KMS-11 (cell line): Measurements from ENCODE around the gene AKT3.

ENCODE experiments used
- H2AFZ ChIP-seq: fragments of 200-600 bp; sonication (generic); 2 replicates; pipeline ENCODE4 v1.6.1; 2016; ENCODE audit warnings: antibody characterized with exemption, mixed run types, low read depth
- H3K27ac ChIP-seq: fragments of 200-600 bp; sonication (generic); 2 replicates; pipeline ENCODE4 v1.6.1; 2016; ENCODE audit warnings: mild to moderate bottlenecking, mixed run types
- H3K27me3 ChIP-seq: fragments of 200-600 bp; sonication (generic); 2 replicates; pipeline ENCODE4 v1.6.1; 2017; ENCODE audit warnings: mild to moderate bottlenecking, low read depth, mixed run types, moderate library complexity; ENCODE audit not compliant: insufficient read depth
- H3K36me3 ChIP-seq: fragments of 200-600 bp; sonication (generic); 2 replicates; pipeline ENCODE4 v1.6.1; 2017; ENCODE audit warnings: mild to moderate bottlenecking, mixed run types; ENCODE audit not compliant: insufficient read depth
- H3K4me1 ChIP-seq: fragments of 200-600 bp; sonication (generic); 2 replicates; pipeline ENCODE4 v1.6.1; 2016; ENCODE audit warnings: mild to moderate bottlenecking, low read depth, mixed run types; ENCODE audit not compliant: poor library complexity, severe bottlenecking
- H3K4me2 ChIP-seq: fragments of 200-600 bp; sonication (generic); 2 replicates; pipeline ENCODE4 v1.7.0; 2016; ENCODE audit warnings: mild to moderate bottlenecking, mixed run types
- H3K4me3 ChIP-seq: fragments of 200-600 bp; sonication (generic); IDR thresholded peaks from 2 replicates; pipeline ENCODE4 v1.6.1; 2017; ENCODE audit warnings: low read depth, low read length, mixed read lengths; ENCODE audit not compliant: insufficient read depth
- H3K79me2 ChIP-seq: fragments of 200-600 bp; sonication (generic); 2 replicates; pipeline ENCODE4 v1.6.1; 2016; ENCODE audit warnings: low read depth, mixed run types; ENCODE audit not compliant: insufficient read depth
- H3K9ac ChIP-seq: fragments of 200-600 bp; sonication (generic); 2 replicates; pipeline ENCODE4 v1.6.1; 2016; ENCODE audit warnings: mild to moderate bottlenecking, mixed run types
- H4K20me1 ChIP-seq: fragments of 200-600 bp; sonication (generic); 2 replicates; pipeline ENCODE4 v1.6.1; 2016; ENCODE audit warnings: mild to moderate bottlenecking, mixed run types; ENCODE audit not compliant: insufficient read depth
- TF ChIP-seq, protein P1 (sequence below): fragments of 200-600 bp; sonication (generic); conservative IDR thresholded peaks from 2 replicates; pipeline ENCODE4 v1.6.1; 2017; ENCODE audit warnings: low read depth, mild to moderate bottlenecking, antibody characterized with exemption, low read length, moderate library complexity, mixed read lengths

Gene AKT3

DNA sequence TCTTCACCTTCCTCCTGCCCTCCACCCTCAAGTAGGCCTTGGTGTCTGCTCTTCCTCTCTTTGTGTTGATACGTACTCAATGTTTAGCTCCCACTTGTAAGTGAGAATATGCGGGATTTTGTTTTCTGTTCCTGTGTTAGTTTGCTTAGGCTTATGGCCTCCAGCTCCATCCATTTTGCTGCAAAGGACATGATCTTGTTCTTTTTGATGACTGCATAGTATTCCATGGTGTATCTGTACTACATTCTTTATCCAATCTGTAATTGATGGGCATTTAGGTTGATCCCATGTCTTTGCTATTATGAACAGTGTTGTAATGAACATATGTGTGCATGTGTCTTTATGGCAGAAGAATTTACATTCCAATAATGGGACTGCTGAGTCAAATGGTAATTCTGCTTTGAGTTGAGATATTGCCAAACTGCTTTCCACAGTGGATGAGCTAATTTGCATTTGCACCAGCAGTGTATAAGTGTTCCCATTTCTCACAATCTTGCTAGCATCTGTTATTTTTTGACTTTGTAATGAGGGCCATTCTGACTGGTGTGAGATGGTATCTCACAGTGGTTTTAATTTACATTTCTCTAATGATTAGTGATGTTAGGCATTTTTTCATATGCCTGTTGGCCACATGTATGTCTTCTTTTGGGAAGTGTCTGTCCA lies 321.5 kb downstream of the AKT3 start:
- TF ChIP-seq, protein P1, sequence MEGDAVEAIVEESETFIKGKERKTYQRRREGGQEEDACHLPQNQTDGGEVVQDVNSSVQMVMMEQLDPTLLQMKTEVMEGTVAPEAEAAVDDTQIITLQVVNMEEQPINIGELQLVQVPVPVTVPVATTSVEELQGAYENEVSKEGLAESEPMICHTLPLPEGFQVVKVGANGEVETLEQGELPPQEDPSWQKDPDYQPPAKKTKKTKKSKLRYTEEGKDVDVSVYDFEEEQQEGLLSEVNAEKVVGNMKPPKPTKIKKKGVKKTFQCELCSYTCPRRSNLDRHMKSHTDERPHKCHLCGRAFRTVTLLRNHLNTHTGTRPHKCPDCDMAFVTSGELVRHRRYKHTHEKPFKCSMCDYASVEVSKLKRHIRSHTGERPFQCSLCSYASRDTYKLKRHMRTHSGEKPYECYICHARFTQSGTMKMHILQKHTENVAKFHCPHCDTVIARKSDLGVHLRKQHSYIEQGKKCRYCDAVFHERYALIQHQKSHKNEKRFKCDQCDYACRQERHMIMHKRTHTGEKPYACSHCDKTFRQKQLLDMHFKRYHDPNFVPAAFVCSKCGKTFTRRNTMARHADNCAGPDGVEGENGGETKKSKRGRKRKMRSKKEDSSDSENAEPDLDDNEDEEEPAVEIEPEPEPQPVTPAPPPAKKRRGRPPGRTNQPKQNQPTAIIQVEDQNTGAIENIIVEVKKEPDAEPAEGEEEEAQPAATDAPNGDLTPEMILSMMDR, result no peak
- no peak overlapping the region for H3K27ac ChIP-seq
- no peak overlapping the region for H3K4me2 ChIP-seq
- no peaks in the 10 kb centered on the region for H4K20me1 ChIP-seq
- no peak overlapping the region for H3K4me3 ChIP-seq
- peaks cover 5% of the 10 kb centered on the region for H3K4me1 ChIP-seq
- H3K27me3 ChIP-seq, result no peaks in the 10 kb centered on the region
- H3K36me3 ChIP-seq, result no peaks in the 10 kb centered on the region
- no peaks in the 10 kb centered on the region for H3K79me2 ChIP-seq
- H2AFZ ChIP-seq, result no peak overlapping the region
- H3K9ac ChIP-seq, result no peak overlapping the region

DNA sequence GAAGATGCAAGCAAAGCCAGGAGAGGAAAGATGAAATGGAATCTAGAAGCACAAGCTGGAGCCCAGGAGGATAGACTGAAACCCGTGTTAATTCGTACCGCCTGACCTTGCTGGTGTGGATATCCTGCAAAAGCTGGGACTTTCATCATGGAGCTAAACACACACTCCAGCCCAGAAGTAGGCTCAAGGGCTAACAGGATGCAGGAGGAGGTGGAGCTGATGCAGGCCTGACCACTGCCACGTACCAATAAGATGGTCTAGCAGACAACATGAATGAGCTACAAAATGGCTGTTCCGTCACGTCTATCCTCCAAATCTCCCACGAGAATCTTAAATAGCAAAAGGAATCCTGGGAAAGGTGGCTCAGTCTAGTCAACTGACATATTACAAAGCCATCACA lies 323.9 kb downstream of the AKT3 start:
- Histone ChIP-seq H3K27me3 (no peaks in the 10 kb centered on the region), H4K20me1 (no peaks in the 10 kb centered on the region), H3K4me1 (peaks cover 5% of the 10 kb centered on the region), H3K4me2 (no peak overlapping the region), H3K4me3 (no peak overlapping the region), H3K27ac (no peak overlapping the region), H2AFZ (no peak overlapping the region), H3K9ac (no peak overlapping the region), H3K79me2 (no peaks in the 10 kb centered on the region), H3K36me3 (no peaks in the 10 kb centered on the region)
- TF ChIP-seq, protein P1, result no peak

DNA sequence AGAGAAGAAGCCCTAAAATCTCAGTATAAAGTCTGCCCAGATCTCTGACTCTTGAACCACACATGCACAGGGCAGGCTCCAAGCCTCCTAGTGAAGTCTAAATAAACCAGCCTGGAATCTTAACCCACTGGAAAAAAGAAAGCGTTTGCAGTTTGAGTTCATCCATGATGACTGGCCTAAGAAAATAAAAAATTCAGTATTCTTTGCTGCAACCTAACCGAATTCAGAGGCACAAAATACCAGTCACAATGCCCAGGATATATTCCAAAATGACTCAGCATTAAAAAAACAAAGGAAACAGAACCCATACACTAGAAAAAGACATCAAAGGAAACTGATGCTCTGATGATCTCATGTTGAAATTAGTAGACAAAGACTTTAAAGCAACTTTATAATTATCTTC lies 325.0 kb downstream of the AKT3 start:
- Histone ChIP-seq H3K9ac (no peak overlapping the region), H4K20me1 (no peaks in the 10 kb centered on the region), H3K27ac (no peak overlapping the region), H2AFZ (no peak overlapping the region), H3K36me3 (no peaks in the 10 kb centered on the region), H3K4me1 (peaks cover 5% of the 10 kb centered on the region), H3K4me2 (no peak overlapping the region), H3K4me3 (no peak overlapping the region), H3K27me3 (no peaks in the 10 kb centered on the region), H3K79me2 (no peaks in the 10 kb centered on the region)
- TF ChIP-seq, protein P1, result no peak

GRCh38 chr1:243523766-243524165 lies 326.3 kb downstream of the AKT3 start:
- no peak overlapping the region for H3K9ac ChIP-seq
- TF ChIP-seq, protein P1, result no peak
- no peaks in the 10 kb centered on the region for H3K79me2 ChIP-seq
- H3K27ac ChIP-seq, result no peak overlapping the region
- no peaks in the 10 kb centered on the region for H4K20me1 ChIP-seq
- H3K36me3 ChIP-seq, result no peaks in the 10 kb centered on the region
- no peak overlapping the region for H2AFZ ChIP-seq
- peaks cover 5% of the 10 kb centered on the region for H3K4me1 ChIP-seq
- H3K4me2 ChIP-seq, result no peak overlapping the region
- H3K27me3 ChIP-seq, result no peaks in the 10 kb centered on the region
- H3K4me3 ChIP-seq, result no peak overlapping the region
